Panc1 (cell line): ENCODE data around the gene SMAD6. TPM values are rescaled to one million over a fixed set of nuclear protein-coding genes. Genes with fewer than 3 reads are reported as not detected.

ENCODE experiments used
- ATAC-seq: fragments of 200-7000 bp; cut with Tn5 transposase; 2 replicates; pipeline ENCODE4 v1.9.1; 2020; ENCODE audit warnings: mild to moderate bottlenecking, moderate library complexity
- BruUV-seq: library from RNA; stranded (reverse); fragments of 400-500 nt; replicated peaks from 2 replicates; lab custom pipeline; 2021; lab: Mats Ljungman, UMichigan
- CTCF ChIA-PET: fragments of 300-600 bp; sonication (Branson Sonifier 250); formaldehyde crosslinking; loops from one replicate; lab custom pipeline; 2022; ENCODE audit warnings: antibody characterized with exemption; lab: Charles Lee
- POLR2A ChIA-PET: fragments of 300-600 bp; sonication (Branson Sonifier 250); formaldehyde crosslinking; loops from one replicate; lab custom pipeline; 2022; ENCODE audit warnings: antibody characterized with exemption; lab: Charles Lee
- DNase-seq: peaks from one replicate; pipeline ENCODE4 v3.0.0-alpha.2; 2010; ENCODE audit warnings: low read depth, low spot score
- H3K27ac ChIP-seq: 2 replicates; pipeline ENCODE4 v1.5.1; 2011; ENCODE audit warnings: mild to moderate bottlenecking, low read length, inconsistent platforms
- H3K27me3 ChIP-seq: fragments of 200-500 bp; sonication (Bioruptor generic); 2 replicates; pipeline ENCODE4 v1.6.0; 2014; ENCODE audit warnings: low read length, inconsistent platforms; ENCODE audit not compliant: control insufficient read depth, insufficient read depth
- H3K36me3 ChIP-seq: fragments of 200-500 bp; sonication (Bioruptor generic); 2 replicates; pipeline ENCODE4 v1.5.1; 2014; ENCODE audit warnings: inconsistent platforms, mild to moderate bottlenecking, low read length, moderate library complexity; ENCODE audit not compliant: control insufficient read depth, insufficient read depth
- H3K4me1 ChIP-seq: 2 replicates; pipeline ENCODE4 v1.5.1; 2011; ENCODE audit warnings: inconsistent platforms, mild to moderate bottlenecking, low read length, moderate library complexity; ENCODE audit not compliant: control insufficient read depth, insufficient read depth
- H3K4me3 ChIP-seq, 2 experiments: 2 replicates each; pipeline ENCODE4 v1.5.1; 2011 to 2012; ENCODE audit warnings: low read depth in 2 of 2, low read length in 2 of 2, mild to moderate bottlenecking in 2 of 2, inconsistent platforms in 1 of 2, moderate library complexity in 1 of 2
- H3K9me3 ChIP-seq: fragments of 200-500 bp; sonication (Bioruptor generic); 2 replicates; pipeline ENCODE4 v1.5.1; 2014; ENCODE audit warnings: low read depth, mild to moderate bottlenecking, inconsistent platforms, low read length, moderate library complexity; ENCODE audit not compliant: control insufficient read depth, insufficient read depth
- CTCF ChIP-seq: fragments of 450-650 bp; IDR thresholded peaks from 2 replicates; pipeline ENCODE4 v1.5.1; 2017; ENCODE audit warnings: mild to moderate bottlenecking
- POLR2AphosphoS5 ChIP-seq: IDR thresholded peaks from 2 replicates; pipeline ENCODE4 v1.6.1; 2012; ENCODE audit warnings: mild to moderate bottlenecking, low read depth, low read length, moderate library complexity
- REST ChIP-seq, 2 experiments: IDR thresholded peaks; 2 replicates each; pipeline ENCODE4 v1.6.1; 2011 to 2012; ENCODE audit warnings: low read depth in 2 of 2, control low read depth in 1 of 2, low read length in 1 of 2, mild to moderate bottlenecking in 1 of 2, moderate library complexity in 1 of 2; ENCODE audit not compliant: insufficient read depth in 1 of 2
- SIN3A ChIP-seq: IDR thresholded peaks from 2 replicates; pipeline ENCODE4 v1.6.1; 2012; ENCODE audit warnings: low read depth, mild to moderate bottlenecking, low read length, moderate library complexity, borderline replicate concordance; ENCODE audit not compliant: insufficient read depth
- TCF7L2 ChIP-seq: IDR thresholded peaks from 2 replicates; pipeline ENCODE4 v1.6.1; 2011; ENCODE audit warnings: mild to moderate bottlenecking, low read depth, low read length, inconsistent platforms
- in situ Hi-C: cut with HindIII; loops from 2 replicates; pipeline ENCODE4 v1.10.0; 2016; ENCODE audit warnings: low sequenced_read_pairs, low pct_unique_long_range_greater_than_20kb
- intact Hi-C: fragments of 100-400 bp; cut with micrococcal nuclease; formaldehyde crosslinking; loops from one replicate; pipeline ENCODE4 v1.10.0; 2022; ENCODE audit not compliant: unreplicated experiment
- total RNA-seq: library from RNA; stranded (reverse); gene quantifications from one replicate; pipeline ENCODE4 v1.2.1, GENCODE V29; 2021; ENCODE audit not compliant: unreplicated experiment

SMAD6 gene
- total RNA-seq, 1 experiment from 2014 or later = 45.9 TPM

DNA sequence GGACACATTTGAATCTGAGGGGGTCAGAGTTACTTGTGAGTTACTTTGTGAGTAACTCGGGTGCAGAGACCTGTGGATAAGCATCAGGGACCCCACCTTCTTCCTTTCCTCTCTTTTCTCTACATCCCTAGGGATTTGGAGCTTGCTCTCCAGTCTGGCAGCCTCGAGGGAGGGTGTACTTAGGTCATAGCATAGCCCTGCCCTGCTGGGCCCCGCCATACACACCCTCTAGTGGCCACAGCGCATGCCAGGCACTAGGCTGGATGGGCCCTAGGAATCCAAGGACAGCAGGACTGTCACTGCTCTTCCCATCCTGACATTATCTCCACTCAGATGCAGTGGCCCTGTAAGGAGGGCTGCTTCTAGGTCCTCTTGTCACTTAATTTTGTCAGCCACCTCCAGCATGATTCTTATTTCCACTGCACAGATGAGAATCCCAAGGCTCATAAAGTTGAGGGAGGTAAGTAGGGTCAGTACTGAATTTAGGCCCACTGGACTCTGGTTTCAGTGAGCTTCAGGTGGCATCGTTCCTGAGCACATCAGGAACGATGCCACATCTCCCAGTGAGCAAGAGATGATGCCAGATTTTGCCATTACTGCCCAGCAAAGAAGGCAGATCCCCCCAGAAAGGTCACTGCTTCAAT, 3.6 kb upstream of the SMAD6 start:
- H3K36me3 ChIP-seq = no peaks in the 10 kb centered on the region
- POLR2A ChIA-PET = no interaction called here
- intact Hi-C loops = loop anchor here (2.0 to 5.0 kb wide), 2 partner anchors 80 to 96 kb away; no protein-coding TSS in a partner anchor

DNA sequence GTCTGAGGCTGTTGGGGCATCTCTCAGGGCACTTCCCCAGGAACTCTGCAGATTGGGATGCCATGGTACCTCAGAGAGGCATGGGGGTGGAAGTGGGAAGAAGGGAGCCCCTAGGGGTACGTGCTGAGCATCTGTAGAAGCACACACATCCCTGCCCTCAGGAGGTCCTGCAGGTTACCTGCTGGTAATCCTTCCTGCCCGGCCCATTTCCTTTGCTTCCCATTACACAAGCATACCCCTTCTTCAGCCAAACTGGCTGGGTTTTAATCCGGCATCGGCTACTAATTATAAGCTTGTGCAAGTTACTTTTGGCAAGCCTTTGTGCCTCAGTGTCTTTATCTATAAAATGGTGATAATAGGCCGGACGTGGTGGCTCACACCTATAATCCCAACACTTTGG, 3.1 kb upstream of the SMAD6 start:
- Histone ChIP-seq H3K4me1 (peaks cover 20% of the 10 kb centered on the region), H3K27ac (peak overlapping the region; percentile 49; the same call in 1 of the 2 replicates), H3K4me3 (no peak overlapping the region), H3K36me3 (no peaks in the 10 kb centered on the region), H3K9me3 (no peaks in the 10 kb centered on the region), H3K27me3 (no peaks in the 10 kb centered on the region)
- CTCF ChIA-PET = interaction anchor here (1.2 to 2.7 kb wide), 2 partner anchors 78 to 80 kb away, joined by 3 to 23 read pairs; no protein-coding TSS in a partner anchor
- in situ Hi-C loops = no loop called here
- TF ChIP-seq TCF7L2 (no peak), POLR2AphosphoS5 (no peak), REST (IDR thresholded peaks at IDR 0.05; ENCODE audit: insufficient read depth in 1 of 2, low read depth in 2 of 2, low read length in 1 of 2) (no peak), CTCF (no peak), SIN3A (no peak)
- ATAC-seq = no peak
- POLR2A ChIA-PET = no interaction called here
- intact Hi-C loops = loop anchor here (2.0 to 5.0 kb wide), 2 partner anchors 80 to 97 kb away; no protein-coding TSS in a partner anchor
- DNase-seq = no peak
- BruUV-seq = no TSS peak

More for the DNA sequence above, 3.6 kb upstream of the SMAD6 start:
- DNase-seq (no peak), ATAC-seq (peak; percentile 74)
- in situ Hi-C loops = no loop called here
- TF ChIP-seq POLR2AphosphoS5 (no peak), TCF7L2 (no peak), REST (IDR thresholded peaks at IDR 0.05; ENCODE audit: insufficient read depth in 1 of 2, low read depth in 2 of 2, low read length in 1 of 2) (no peak), CTCF (peak; percentile 96)
- Histone ChIP-seq H3K4me1 (peaks cover 20% of the 10 kb centered on the region), H3K27me3 (no peaks in the 10 kb centered on the region), H3K4me3 (no peak overlapping the region), H3K27ac (peak overlapping the region; percentile 52; the same call in 1 of the 2 replicates), H3K9me3 (no peaks in the 10 kb centered on the region)
- no TSS peak for BruUV-seq
- CTCF ChIA-PET = interaction anchor here (0.6 to 2.7 kb wide), 4 partner anchors 18 to 84 kb away, joined by 3 to 23 read pairs (median 4); no protein-coding TSS in a partner anchor
